GM21515 (cell line): ENCODE measurements around the gene BAZ2B.

Source experiments
- ATAC-seq: cut with Tn5 transposase; IDR thresholded peaks from one replicate; pipeline ENCODE4 v1.9.1; 2021; ENCODE audit not compliant: unreplicated experiment

BAZ2B gene

GRCh38 chr2:159270744-159271379 lies 345.5 kb downstream of the BAZ2B start:
- no peak for ATAC-seq
